Astrocyte of the hippocampus (primary cell): ENCODE results near the gene DDX54.

Experiments
- DNase-seq: peaks from one replicate; pipeline ENCODE4 v3.0.0; 2011; ENCODE audit warnings: low read depth, low spot score

The DDX54 gene

GRCh38 chr12:113190761-113191160, 5.5 kb upstream of the DDX54 start:
- DNase-seq, result peak; percentile 40

GRCh38 chr12:113189361-113189760, 4.1 kb upstream of the DDX54 start:
- DNase-seq, result no peak

- no peak for DNase-seq
These were observed 1.5 kb upstream of the DDX54 start for GRCh38 chr12:113186666-113187325.

- no peak for DNase-seq
These were observed 721 bp upstream of the DDX54 start for GRCh38 chr12:113186033-113186365.

GRCh38 chr12:113184900-113185179, 438 bp downstream of the DDX54 start:
- DNase-seq, result peak; percentile 95

GRCh38 chr12:113184098-113184899, 979 bp downstream of the DDX54 start:
- DNase-seq, result no peak

GRCh38 chr12:113183030-113183589, 2.2 kb downstream of the DDX54 start:
- DNase-seq, result no peak

GRCh38 chr12:113181975-113182374, 3.3 kb downstream of the DDX54 start:
- DNase-seq, result no peak

- no peak for DNase-seq
These were observed 4.9 kb downstream of the DDX54 start for GRCh38 chr12:113180333-113180732.

- no peak for DNase-seq
These were observed 6.3 kb downstream of the DDX54 start for GRCh38 chr12:113179023-113179422.

GRCh38 chr12:113174461-113175384, 10.6 kb downstream of the DDX54 start:
- peak; percentile 85 for DNase-seq

- no peak for DNase-seq
These were observed 12.1 kb downstream of the DDX54 start for GRCh38 chr12:113173081-113173698.

GRCh38 chr12:113172185-113172584, 13.1 kb downstream of the DDX54 start:
- DNase-seq, result no peak

- DNase-seq, result no peak
These were observed 13.7 kb downstream of the DDX54 start for GRCh38 chr12:113171543-113171942.

GRCh38 chr12:113170926-113171325, 14.4 kb downstream of the DDX54 start:
- no peak for DNase-seq

- DNase-seq, result no peak
These were observed 14.8 kb downstream of the DDX54 start for GRCh38 chr12:113170457-113170856.

GRCh38 chr12:113169697-113170096, 15.6 kb downstream of the DDX54 start:
- DNase-seq, result no peak

GRCh38 chr12:113167868-113168267, 17.4 kb downstream of the DDX54 start:
- DNase-seq, result no peak

- no peak for DNase-seq
These were observed 19.5 kb downstream of the DDX54 start for GRCh38 chr12:113165521-113166450.

- DNase-seq, result no peak
These were observed 21.3 kb downstream of the DDX54 start for GRCh38 chr12:113164014-113164413.

GRCh38 chr12:113163030-113163360, 22.3 kb downstream of the DDX54 start:
- DNase-seq, result no peak
